Adipocyte (in vitro differentiated cells): ENCODE results near the gene ENG.

Source experiments
- DNase-seq: peaks from one replicate; pipeline ENCODE4 v3.0.0-alpha.2; 2015; ENCODE audit warnings: low read depth
- H3K27me3 ChIP-seq: replicated peaks from 2 replicates; pipeline ENCODE4 v1.7.0; 2013; ENCODE audit warnings: mild to moderate bottlenecking, low read length, moderate library complexity; ENCODE audit not compliant: control insufficient read depth, insufficient read depth
- H3K36me3 ChIP-seq: 2 replicates; pipeline ENCODE4 v1.7.0; 2013; ENCODE audit warnings: low read length, mild to moderate bottlenecking, moderate library complexity; ENCODE audit not compliant: control insufficient read depth, insufficient read depth, severe bottlenecking
- H3K4me1 ChIP-seq: 2 replicates; pipeline ENCODE4 v1.7.0; 2013; ENCODE audit warnings: mild to moderate bottlenecking, low read length, moderate library complexity; ENCODE audit not compliant: control insufficient read depth, insufficient read depth
- H3K4me3 ChIP-seq: 2 replicates; pipeline ENCODE4 v1.7.0; 2013; ENCODE audit warnings: mild to moderate bottlenecking, low read length, moderate library complexity
- H3K9ac ChIP-seq: 2 replicates; pipeline ENCODE4 v1.7.0; 2013; ENCODE audit warnings: mild to moderate bottlenecking, low read length, moderate library complexity
- H3K9me3 ChIP-seq: 2 replicates; pipeline ENCODE4 v1.7.0; 2013; ENCODE audit warnings: mild to moderate bottlenecking, low read length, moderate library complexity; ENCODE audit not compliant: control insufficient read depth

Gene ENG

DNA sequence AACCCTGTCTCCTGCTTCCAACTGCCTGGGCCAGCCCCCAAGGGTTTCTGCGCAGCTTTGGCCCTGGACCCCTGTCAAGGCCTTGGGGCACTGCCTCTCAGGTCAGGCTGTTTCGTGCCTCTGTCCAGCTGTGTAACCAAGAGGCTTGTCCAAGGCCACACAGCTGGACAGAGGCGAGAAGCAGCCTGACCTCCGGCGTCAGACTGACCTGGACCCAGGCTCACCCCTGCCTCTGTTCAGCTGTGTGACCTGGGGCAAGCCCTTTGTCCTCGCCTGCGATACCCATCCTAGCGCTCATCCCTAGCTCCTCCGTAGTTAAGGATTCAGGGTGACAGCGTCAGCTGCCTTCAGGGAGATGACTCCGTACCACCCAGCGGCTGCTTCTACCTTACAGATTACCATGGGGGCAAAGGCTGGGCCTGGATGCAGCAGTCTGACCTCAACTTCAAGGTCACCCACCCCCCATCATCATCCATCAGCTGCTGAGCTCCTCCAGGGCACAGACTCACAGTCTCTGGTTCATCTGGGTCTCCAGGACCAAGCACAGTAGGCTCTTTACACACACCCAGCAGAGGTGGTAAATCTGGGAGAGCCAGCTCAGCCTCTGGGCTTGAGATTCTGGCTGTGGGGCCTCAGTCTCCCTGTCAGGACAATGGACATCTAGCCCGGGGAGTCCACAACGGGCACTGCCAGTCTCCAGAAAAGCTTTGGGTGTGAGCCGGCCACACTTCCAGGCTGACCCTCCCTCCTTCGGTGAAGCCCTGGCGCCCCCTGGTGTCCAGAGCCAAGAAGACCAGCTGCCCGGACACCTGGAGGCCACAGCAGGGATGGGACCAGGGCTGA lies 15.1 kb upstream of the ENG start:
- DNase-seq = peak; percentile 93
- peaks cover 16% of the 10 kb centered on the region for H3K4me1 ChIP-seq
- no peaks in the 10 kb centered on the region for H3K27me3 ChIP-seq
- H3K36me3 ChIP-seq = peaks cover 57% of the 10 kb centered on the region
- H3K9me3 ChIP-seq = no peaks in the 10 kb centered on the region
- H3K4me3 ChIP-seq = no peak overlapping the region
- H3K9ac ChIP-seq = peak overlapping the region; percentile 74

DNA sequence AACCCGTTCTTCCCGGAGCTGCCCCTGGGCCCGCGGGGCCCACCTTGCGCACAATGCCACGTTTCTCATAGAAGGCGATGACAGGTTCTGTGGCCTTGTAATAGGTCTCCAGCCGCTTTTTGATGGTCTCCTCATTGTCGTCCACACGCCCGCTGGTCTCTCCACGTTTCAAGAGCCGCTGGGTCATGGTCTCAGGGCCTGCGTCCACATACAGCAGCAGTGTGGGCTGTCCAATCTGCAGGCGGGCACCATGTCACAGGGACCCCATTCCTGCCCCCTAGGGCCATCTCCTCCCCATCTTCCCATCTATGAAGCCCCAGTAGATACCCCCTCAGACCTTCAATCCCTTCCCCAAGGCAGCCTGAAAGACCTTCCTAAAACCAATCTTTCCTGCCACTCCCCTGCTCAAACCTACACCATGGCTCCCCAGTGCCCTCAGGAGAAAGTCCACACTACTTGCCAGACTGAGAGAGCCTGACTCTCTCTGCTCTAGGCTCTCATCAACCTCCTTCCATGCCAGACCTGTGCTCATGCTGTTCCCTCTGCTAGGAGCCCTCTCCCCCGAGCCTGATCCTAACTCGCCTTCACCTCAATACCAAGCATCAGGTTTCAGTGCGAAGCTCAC lies 13.9 kb upstream of the ENG start:
- Histone ChIP-seq H3K4me1 (peaks cover 4% of the 10 kb centered on the region), H3K4me3 (no peak overlapping the region), H3K9me3 (no peaks in the 10 kb centered on the region), H3K9ac (no peak overlapping the region), H3K36me3 (peaks cover 57% of the 10 kb centered on the region), H3K27me3 (no peaks in the 10 kb centered on the region)
- DNase-seq = no peak

DNA sequence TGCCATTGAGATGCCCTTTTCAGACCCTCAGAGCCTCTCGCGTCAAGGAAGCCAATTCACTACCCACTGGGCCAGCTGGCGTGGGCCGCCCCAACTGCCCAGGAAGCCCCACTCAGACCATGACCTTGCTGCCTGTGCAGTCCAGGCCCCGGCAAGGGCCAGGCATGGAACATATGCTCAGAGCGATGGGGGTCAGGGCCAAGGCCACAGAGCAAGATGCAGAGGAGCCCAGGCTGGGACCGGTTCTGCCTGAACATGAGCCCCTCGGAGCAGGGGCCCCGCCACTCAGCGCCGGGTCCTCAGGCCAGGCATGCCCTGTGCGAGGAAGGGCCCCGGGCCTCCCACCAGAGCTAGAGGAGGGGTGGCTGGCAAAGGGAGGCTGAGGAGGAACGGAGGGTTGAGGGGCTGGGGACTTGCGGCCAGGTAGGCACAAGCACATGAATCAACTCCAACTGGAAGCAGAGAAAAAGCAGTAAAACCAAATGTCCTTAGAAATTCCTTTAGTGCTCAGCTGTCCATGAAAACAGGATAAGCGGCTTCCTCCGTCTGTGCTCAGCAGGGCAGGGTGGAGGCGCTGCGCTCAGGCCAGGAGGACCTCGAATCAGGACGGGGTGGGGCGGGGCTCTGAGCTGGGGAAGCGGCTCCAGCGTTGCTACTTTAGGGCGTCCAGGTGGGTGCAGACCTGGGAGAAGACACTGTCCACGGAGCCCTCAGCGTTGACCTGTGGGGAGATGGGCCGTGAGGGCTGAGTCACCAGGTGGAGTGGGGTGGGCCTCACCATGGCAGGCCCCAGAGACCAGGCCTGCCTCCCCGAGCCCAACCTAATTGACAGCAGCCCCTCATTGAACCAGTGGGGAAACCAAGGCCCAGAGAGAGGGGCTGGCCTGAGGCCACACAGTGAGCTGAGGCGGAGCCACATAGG lies 13.2 kb upstream of the ENG start:
- Histone ChIP-seq H3K27me3 (no peaks in the 10 kb centered on the region), H3K36me3 (peaks cover 52% of the 10 kb centered on the region), H3K9me3 (no peaks in the 10 kb centered on the region), H3K4me3 (no peak overlapping the region), H3K4me1 (peaks cover 3% of the 10 kb centered on the region), H3K9ac (no peak overlapping the region)
- no peak for DNase-seq

DNA sequence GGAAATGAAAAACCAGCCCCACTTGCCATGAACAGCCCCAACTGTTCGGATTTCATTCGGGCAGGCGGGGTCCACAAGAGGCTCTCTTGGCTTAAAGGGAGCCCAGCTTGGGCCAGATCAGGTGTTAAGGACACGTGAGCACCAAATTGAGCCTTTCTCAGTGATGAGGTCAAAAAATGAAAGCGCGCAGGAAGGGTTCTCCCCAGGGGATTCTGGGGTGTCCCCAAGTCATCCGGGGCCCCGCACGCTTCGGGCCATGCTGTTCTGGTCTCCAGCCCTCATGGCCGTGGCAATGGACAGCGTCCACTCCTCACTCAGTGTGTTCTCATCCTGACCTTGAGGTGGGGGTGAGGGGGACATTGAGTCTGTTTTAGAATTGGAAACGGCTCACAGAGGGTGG lies 12.1 kb upstream of the ENG start:
- peaks cover 42% of the 10 kb centered on the region for H3K36me3 ChIP-seq
- peaks cover 3% of the 10 kb centered on the region for H3K4me1 ChIP-seq
- H3K4me3 ChIP-seq = no peak overlapping the region
- no peaks in the 10 kb centered on the region for H3K27me3 ChIP-seq
- no peak overlapping the region for H3K9ac ChIP-seq
- DNase-seq = no peak
- no peaks in the 10 kb centered on the region for H3K9me3 ChIP-seq

DNA sequence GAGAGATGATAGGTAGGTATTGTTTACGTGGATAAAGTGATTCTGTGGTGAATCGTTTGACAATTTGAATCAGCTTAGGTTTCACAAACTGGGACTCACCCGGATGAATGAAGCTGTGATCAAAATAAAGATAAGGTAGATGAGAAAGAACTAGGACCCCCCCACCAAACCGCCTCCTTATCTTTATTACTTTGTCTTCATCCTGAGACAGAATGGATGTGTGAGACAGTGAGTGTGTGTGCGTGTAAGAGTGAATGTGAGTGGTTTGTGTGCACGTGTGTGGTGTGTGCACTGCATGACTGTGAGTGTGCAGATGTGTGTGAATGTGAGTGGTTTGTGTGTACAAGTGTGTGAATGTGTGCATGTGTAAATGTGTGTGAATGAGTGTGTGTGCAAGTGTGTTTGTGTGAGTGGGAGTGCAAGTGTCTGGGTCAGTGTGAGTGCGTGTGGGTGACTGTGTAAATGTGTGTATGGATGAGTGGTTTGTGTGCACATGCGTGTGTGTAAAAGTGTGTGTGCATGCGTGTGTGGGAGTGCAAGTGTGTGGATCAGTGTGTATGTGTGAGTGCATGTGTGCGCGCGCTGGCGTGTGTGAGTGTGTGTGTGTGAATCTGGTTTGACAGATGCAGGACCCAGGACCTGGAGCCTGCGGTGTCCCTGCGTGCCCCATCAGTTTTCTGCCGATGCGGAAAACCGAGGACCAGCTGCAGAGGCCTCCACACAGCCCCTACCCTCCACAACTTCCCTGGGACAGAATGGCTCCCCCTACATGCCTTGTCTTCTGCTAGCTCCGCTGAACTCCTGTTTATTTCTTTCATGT lies 11.4 kb upstream of the ENG start:
- Histone ChIP-seq H3K36me3 (peaks cover 35% of the 10 kb centered on the region), H3K4me1 (peaks cover 3% of the 10 kb centered on the region), H3K9me3 (no peaks in the 10 kb centered on the region), H3K9ac (no peak overlapping the region), H3K27me3 (no peaks in the 10 kb centered on the region), H3K4me3 (no peak overlapping the region)
- no peak for DNase-seq

DNA sequence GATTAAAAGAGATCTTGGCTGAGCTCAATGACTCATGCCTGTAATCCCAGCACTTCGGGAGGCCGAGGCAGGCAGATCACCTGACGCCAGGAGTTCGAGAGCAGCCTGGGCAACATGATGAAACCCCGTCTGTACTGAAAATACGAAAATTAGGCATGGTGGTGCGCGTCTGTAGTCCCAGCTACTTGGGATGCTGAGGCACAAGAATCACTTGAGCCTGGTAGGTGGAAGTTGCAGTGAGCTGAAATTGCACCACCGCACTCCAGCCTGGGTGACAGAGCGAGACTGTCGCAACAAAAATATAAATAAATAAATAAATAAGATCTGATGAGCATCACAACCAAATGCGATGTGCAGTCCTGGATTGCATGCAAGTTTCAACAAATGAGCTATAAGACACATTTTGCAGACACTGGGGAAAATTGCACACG lies 8.7 kb upstream of the ENG start:
- H3K36me3 ChIP-seq = peaks cover 14% of the 10 kb centered on the region
- no peaks in the 10 kb centered on the region for H3K9me3 ChIP-seq
- H3K27me3 ChIP-seq = no peaks in the 10 kb centered on the region

DNA sequence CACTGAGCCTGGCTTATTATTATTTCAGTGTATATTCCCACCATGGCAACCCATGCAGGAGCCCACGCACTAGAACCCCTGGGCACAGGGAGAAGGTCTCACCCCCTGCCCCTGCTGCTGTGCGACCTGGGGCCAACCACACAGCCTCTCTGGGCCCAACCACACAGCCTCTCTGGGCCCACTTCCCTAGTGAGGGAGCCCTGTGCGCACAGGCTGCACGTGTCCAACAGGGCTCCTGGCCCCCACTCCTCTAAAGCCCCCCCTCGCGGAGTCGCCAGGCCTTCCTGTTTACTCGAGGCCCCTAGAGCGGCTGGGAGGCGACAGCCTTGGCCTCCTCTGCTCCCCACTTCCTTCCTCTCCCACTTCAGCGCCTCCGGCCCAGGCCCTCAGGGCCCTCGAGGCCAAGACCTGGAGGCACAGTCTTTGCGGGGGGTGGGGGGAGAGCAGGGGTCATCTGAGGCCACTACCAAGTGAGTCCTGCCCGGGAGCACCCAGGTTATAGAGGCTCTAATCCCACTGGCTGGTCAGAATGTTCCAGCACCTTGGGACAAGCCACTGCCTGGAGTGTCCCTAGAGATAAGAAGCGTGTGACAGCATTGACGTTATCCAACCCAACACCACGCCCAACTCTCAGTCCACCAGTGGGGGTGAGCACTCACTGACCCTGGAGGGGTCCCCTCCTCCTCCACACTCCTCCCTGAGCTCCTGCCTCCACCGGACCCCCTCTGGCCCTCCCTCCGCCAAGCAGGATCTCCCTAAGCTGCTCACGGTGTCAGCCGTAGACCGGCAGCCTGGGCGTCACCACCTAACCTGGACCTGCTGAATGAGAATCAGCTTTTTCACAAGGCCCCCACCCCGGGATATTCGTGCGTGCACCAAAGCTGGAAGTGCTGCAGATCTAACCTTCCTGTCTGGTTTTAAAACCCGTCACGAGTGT lies 7.9 kb upstream of the ENG start:
- Histone ChIP-seq H3K36me3 (peaks cover 6% of the 10 kb centered on the region), H3K9ac (no peak overlapping the region)
- no peak for DNase-seq

More for the DNA sequence above, 8.7 kb upstream of the ENG start:
- Histone ChIP-seq H3K9ac (no peak overlapping the region), H3K4me1 (peaks cover 10% of the 10 kb centered on the region), H3K4me3 (no peak overlapping the region)
- DNase-seq = no peak

DNA sequence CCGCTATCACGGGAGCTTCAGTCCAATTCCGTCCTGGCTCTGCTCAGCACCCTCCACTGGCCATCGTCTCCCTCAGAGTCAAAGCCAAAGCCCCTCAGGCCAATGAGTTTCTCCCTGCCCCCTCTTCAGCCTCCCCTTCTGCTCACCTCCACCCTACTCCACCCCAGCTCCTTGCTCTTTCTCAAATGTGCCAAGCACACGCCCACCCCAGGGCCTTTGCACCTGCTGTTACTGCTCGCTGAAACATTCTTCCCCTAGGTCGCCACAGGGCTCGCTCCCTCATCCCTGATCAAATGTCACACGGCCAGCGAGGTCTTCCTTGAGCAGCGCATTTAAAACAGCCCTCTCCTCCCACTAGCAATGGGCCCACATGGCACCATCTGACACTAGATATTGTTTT lies 6.3 kb upstream of the ENG start:
- H3K4me3 ChIP-seq = no peak overlapping the region
- DNase-seq = no peak
- peaks cover 1% of the 10 kb centered on the region for H3K36me3 ChIP-seq
- no peaks in the 10 kb centered on the region for H3K9me3 ChIP-seq
- no peaks in the 10 kb centered on the region for H3K27me3 ChIP-seq
- no peak overlapping the region for H3K9ac ChIP-seq
- peaks cover 18% of the 10 kb centered on the region for H3K4me1 ChIP-seq

More for the DNA sequence above, 7.9 kb upstream of the ENG start:
- H3K4me1 ChIP-seq = peaks cover 18% of the 10 kb centered on the region
- no peak overlapping the region for H3K4me3 ChIP-seq
- no peaks in the 10 kb centered on the region for H3K9me3 ChIP-seq
- no peaks in the 10 kb centered on the region for H3K27me3 ChIP-seq

DNA sequence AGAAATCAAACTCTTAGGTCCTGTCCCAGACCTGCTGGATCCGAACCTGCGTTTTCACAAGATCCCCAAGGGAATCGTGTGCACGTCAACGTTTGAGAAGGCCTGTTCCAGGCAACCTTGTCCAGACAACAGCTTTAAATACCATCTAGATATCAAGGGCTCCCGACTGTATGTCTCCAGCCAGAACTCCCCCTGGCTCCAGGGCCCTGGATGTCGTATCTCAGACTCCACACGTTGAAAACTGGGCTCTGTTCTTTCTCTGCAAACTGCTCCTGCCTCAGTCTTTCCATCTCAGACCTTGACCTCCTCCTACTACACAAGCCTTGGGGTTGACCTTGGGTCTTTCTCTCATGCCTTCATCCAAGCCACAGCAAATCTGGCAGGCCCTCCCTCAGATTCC lies 5.8 kb upstream of the ENG start:
- H3K36me3 ChIP-seq = no peaks in the 10 kb centered on the region
- no peak overlapping the region for H3K9ac ChIP-seq
- peaks cover 18% of the 10 kb centered on the region for H3K4me1 ChIP-seq
- no peak overlapping the region for H3K4me3 ChIP-seq
- no peaks in the 10 kb centered on the region for H3K27me3 ChIP-seq
- no peak for DNase-seq
- no peaks in the 10 kb centered on the region for H3K9me3 ChIP-seq

DNA sequence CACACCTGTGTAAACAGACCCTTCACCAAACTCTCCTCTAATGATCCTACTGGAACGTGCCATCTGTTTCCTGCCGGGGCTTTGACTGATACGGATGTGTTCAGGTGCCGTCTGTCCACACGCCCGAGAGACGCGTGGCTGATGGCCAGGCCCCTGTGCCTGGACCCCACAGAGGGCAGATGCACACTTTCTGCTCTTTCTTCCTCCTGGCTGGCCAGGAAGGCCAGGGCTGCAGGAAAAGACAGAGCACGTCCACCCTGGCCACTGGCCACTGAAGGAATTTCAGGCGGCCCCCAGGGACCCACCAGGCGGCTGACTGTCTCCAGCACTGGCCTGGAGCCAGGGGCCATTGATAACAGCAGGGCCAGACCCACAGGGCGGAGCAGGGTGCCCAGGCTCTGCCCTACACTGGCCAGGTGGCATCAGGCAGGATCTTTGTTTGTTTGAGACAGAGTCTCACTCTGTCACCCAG lies 3.6 kb upstream of the ENG start:
- DNase-seq = no peak
- H3K4me1 ChIP-seq = peaks cover 25% of the 10 kb centered on the region
- H3K27me3 ChIP-seq = no peaks in the 10 kb centered on the region
- peak overlapping the region; percentile 47 for H3K9ac ChIP-seq
- H3K4me3 ChIP-seq = no peak overlapping the region
- no peaks in the 10 kb centered on the region for H3K36me3 ChIP-seq
- no peaks in the 10 kb centered on the region for H3K9me3 ChIP-seq
